Fibroblast of lung (primary cell): ENCODE measurements around the gene ARHGEF4.

ENCODE experiments used
- EZH2 ChIP-seq: IDR thresholded peaks from 2 replicates; pipeline ENCODE4 v1.5.1; 2012; ENCODE audit warnings: low read length, control low read depth, mild to moderate bottlenecking; ENCODE audit errors: missing control alignments
- TF ChIP-seq, protein P1 (sequence below), 2 donors: IDR thresholded peaks in 1 of 2; conservative IDR thresholded peaks in 1 of 2; 1 replicate in 1 of 2; 2 replicates in 1 of 2; pipeline ENCODE4 v1.5.1; 2011 to 2012; ENCODE audit warnings: low read length in 2 of 2, control low read depth in 1 of 2, inconsistent platforms in 1 of 2, low read depth in 1 of 2, mild to moderate bottlenecking in 1 of 2

DNA sequence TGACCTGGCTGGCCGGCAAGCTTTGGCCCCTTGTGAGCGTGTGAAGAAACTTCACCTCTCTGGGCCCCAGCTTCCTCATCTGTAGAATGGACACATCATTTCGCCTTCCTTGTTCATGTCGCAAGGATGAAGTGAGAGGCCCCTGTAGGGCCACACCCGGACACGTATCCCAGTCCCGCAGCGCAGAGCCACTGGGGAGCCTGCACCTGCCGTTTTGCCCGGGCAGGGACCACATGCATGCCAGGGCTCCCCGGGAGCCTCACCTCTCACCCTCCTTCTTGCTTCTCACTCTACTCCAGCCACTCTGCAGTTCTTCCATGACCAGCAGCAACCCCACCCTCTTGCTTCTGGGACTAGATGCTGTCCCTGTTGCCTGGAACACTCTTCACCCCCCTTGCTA lies 179.1 kb downstream of the ARHGEF4 start:
- TF ChIP-seq, protein P1, sequence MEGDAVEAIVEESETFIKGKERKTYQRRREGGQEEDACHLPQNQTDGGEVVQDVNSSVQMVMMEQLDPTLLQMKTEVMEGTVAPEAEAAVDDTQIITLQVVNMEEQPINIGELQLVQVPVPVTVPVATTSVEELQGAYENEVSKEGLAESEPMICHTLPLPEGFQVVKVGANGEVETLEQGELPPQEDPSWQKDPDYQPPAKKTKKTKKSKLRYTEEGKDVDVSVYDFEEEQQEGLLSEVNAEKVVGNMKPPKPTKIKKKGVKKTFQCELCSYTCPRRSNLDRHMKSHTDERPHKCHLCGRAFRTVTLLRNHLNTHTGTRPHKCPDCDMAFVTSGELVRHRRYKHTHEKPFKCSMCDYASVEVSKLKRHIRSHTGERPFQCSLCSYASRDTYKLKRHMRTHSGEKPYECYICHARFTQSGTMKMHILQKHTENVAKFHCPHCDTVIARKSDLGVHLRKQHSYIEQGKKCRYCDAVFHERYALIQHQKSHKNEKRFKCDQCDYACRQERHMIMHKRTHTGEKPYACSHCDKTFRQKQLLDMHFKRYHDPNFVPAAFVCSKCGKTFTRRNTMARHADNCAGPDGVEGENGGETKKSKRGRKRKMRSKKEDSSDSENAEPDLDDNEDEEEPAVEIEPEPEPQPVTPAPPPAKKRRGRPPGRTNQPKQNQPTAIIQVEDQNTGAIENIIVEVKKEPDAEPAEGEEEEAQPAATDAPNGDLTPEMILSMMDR (conservative IDR thresholded peaks at IDR 0.05 in 1 of 2, IDR thresholded peaks at IDR 0.05 in 1 of 2; ENCODE audit: low read depth in 1 of 2, low read length in 2 of 2) = no peak
- no peak for TF ChIP-seq EZH2
